Neutrophil (primary cell): ENCODE measurements around the gene LMO7.

Experiments
- H3K27ac ChIP-seq: fragments of 200-600 bp; sonication (generic); 2 replicates; pipeline ENCODE4 v1.5.1; 2016; ENCODE audit warnings: mild to moderate bottlenecking, moderate library complexity
- H3K27me3 ChIP-seq: fragments of 200-600 bp; sonication (generic); 2 replicates; pipeline ENCODE4 v1.6.0; 2016; ENCODE audit warnings: mild to moderate bottlenecking
- H3K36me3 ChIP-seq: fragments of 200-600 bp; sonication (generic); 2 replicates; pipeline ENCODE4 v1.5.1; 2017
- H3K4me1 ChIP-seq, 2 experiments: fragments of 200-600 bp in 1 of 2; sonication (generic) in 1 of 2; 1 replicate in 1 of 2; 2 replicates in 1 of 2; pipeline versions ENCODE4 v1.5.1 to v1.6.1; 2013 to 2016; ENCODE audit warnings: low read depth in 1 of 2, low read length in 1 of 2, mild to moderate bottlenecking in 1 of 2, moderate library complexity in 1 of 2; ENCODE audit not compliant: control insufficient read depth in 1 of 2, insufficient read depth in 1 of 2
- H3K4me3 ChIP-seq, 2 experiments: fragments of 200-600 bp in 1 of 2; sonication (generic) in 1 of 2; 1 replicate in 1 of 2; 2 replicates in 1 of 2; pipeline ENCODE4 v1.5.1; 2013 to 2016; ENCODE audit warnings: low read depth in 1 of 2, low read length in 1 of 2, mild to moderate bottlenecking in 1 of 2, moderate library complexity in 1 of 2
- H3K9me3 ChIP-seq: fragments of 200-600 bp; sonication (generic); 2 replicates; pipeline ENCODE4 v1.5.1; 2016
- TF ChIP-seq, protein P1 (sequence below): fragments of 200-600 bp; sonication (generic); IDR thresholded peaks from 2 replicates; pipeline ENCODE4 v1.5.1; 2016; ENCODE audit warnings: antibody characterized with exemption

Gene LMO7

DNA sequence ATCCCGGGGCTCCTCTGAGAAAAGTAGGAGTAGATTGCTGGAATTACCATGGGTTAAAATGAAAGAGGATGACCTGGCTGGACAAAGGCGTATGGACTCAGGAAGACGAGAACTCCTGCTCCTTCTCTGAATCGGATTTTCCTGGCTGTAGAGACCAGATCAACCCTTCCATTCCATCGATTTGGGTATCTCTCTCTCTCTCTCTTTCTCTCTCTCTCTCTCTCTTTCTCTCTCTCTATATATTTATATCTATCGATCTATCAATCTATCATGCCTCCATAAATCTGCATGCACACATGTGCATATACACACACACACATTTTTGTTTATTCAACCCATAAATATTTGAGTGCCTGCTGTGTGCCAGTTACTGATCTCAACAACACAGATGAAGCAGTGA, 234.9 kb downstream of the LMO7 start:
- H3K4me1 ChIP-seq = no peaks in the 10 kb centered on the region
- peaks cover 31% of the 10 kb centered on the region for H3K27me3 ChIP-seq
- H3K9me3 ChIP-seq = no peaks in the 10 kb centered on the region
- H3K36me3 ChIP-seq = no peaks in the 10 kb centered on the region
- no peak overlapping the region for H3K4me3 ChIP-seq
- no peak overlapping the region for H3K27ac ChIP-seq
- TF ChIP-seq, protein P1, sequence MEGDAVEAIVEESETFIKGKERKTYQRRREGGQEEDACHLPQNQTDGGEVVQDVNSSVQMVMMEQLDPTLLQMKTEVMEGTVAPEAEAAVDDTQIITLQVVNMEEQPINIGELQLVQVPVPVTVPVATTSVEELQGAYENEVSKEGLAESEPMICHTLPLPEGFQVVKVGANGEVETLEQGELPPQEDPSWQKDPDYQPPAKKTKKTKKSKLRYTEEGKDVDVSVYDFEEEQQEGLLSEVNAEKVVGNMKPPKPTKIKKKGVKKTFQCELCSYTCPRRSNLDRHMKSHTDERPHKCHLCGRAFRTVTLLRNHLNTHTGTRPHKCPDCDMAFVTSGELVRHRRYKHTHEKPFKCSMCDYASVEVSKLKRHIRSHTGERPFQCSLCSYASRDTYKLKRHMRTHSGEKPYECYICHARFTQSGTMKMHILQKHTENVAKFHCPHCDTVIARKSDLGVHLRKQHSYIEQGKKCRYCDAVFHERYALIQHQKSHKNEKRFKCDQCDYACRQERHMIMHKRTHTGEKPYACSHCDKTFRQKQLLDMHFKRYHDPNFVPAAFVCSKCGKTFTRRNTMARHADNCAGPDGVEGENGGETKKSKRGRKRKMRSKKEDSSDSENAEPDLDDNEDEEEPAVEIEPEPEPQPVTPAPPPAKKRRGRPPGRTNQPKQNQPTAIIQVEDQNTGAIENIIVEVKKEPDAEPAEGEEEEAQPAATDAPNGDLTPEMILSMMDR = no peak

DNA sequence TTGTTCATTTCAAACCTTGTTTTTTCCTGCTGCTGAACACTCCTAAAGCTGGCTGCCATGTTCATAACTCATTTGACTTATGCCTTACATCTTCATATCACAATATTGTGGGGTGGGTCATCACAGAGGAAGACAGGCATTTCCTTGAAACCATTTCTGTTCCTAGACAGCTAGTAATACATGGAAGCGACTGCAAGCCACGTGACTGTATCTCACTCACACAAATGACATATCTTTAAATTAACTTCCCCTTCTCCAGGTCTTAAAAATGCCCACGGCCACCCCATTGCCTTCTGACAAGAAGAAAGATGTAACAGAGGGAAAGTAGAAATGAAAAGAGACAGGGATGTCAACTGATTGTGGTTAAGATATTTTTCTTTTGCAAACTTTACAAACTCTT, 236.8 kb downstream of the LMO7 start:
- TF ChIP-seq, protein P1 = no peak
- Histone ChIP-seq H3K27ac (no peak overlapping the region), H3K9me3 (no peaks in the 10 kb centered on the region), H3K4me1 (no peaks in the 10 kb centered on the region), H3K27me3 (peaks cover 31% of the 10 kb centered on the region), H3K4me3 (no peak overlapping the region), H3K36me3 (no peaks in the 10 kb centered on the region)

DNA sequence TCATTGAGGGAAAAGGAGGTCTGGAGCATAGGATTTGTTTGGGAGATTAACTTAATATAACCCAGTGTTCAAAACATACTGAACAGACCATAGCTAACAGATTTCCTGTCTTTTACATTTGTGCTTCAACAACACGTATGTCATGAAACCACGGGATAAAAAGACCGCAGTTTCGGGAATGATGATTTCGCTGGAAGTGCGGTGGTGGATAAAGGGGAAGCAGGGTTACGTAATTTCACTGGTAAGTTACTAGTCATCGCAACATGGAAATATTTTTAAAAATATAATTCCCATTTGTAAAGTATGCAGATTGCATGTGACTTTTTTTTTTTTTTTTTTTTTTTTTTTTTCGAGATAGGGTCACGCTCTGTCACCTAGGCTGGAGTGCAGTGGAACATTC, 237.4 kb downstream of the LMO7 start:
- Histone ChIP-seq H3K4me3 (no peak overlapping the region), H3K9me3 (no peaks in the 10 kb centered on the region), H3K36me3 (no peaks in the 10 kb centered on the region), H3K27ac (no peak overlapping the region), H3K4me1 (no peaks in the 10 kb centered on the region), H3K27me3 (peaks cover 30% of the 10 kb centered on the region)
- TF ChIP-seq, protein P1 = no peak

DNA sequence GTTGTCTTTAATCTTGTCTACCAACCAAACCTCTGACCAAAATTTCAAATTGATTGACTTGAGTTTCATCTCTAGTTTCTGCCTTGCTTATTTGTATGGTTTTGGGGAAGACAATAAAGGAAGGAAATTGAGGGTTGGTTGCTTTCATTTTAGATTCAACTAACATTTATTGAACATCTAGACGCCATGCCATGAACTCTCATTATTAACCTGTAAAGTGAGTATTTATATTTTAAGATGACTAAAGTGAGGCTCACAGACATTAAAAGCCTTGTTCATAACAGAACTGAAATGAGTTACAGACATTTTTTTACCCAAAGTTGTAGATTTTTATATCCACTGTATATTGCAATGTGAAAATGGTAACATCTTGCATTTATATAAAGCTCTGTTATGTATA, 239.3 kb downstream of the LMO7 start:
- no peaks in the 10 kb centered on the region for H3K9me3 ChIP-seq
- no peaks in the 10 kb centered on the region for H3K4me1 ChIP-seq
- H3K27ac ChIP-seq = no peak overlapping the region
- H3K4me3 ChIP-seq = no peak overlapping the region
- peaks cover 23% of the 10 kb centered on the region for H3K27me3 ChIP-seq
- TF ChIP-seq, protein P1 = no peak
- H3K36me3 ChIP-seq = no peaks in the 10 kb centered on the region

DNA sequence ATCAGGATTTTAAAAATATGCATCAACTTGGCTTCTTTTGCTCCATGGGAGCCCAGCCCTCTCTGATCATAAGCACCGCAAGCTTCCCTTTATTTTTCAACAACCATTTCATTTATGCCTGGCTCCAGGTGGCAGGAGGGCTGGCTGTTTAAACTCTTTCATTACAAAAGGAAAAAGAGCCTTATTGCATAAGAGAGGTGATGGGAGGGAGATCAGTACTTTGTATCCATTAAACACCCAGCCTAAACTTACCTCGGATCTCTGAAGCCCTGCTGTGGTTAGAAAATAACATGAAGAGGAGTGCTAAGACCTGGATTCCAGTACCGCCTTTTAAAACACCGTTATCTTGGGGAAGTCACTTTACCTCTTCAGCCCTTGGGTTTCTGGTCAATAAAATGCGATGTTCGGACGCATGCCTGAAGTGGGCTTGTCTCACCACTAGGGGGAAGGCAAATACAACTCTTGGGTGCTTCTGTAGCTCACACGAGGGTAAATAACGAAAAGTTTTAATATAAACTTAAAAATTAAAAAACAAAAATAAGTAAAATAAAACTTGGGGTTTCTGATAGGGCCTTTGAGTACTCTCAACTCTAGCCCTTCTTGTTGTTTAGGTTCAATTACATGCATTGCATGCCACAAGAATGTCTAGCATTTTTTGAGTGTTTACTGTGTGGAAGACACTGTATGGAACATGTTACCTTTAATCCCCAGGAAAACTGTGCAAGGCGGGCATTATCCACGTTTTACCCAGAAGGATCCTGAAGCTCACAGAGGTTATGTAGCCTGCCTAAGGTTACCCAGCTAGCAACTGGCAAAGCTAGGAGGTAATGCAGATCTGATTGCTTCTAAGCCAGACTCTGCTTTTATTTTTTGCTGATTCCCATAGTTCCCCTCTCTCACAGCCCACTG, 240.3 kb downstream of the LMO7 start:
- no peaks in the 10 kb centered on the region for H3K9me3 ChIP-seq
- H3K27ac ChIP-seq = no peak overlapping the region
- peaks cover 20% of the 10 kb centered on the region for H3K27me3 ChIP-seq
- no peaks in the 10 kb centered on the region for H3K4me1 ChIP-seq
- H3K36me3 ChIP-seq = no peaks in the 10 kb centered on the region
- TF ChIP-seq, protein P1 = no peak
- H3K4me3 ChIP-seq = no peak overlapping the region
